ENCODE data around the gene TBC1D10A. TPM values are rescaled to one million over a fixed set of nuclear protein-coding genes. Genes with fewer than 3 reads are reported as not detected.

The TBC1D10A gene
- total RNA-seq, 2 experiments from 2014 or later: 28.9 to 29.0 TPM

GRCh38 chr22:30272781-30273601 is 53.8 kb downstream of the TBC1D10A start:
- ChIA-PET CTCF (interaction anchor here (1.3 to 1.4 kb wide), 2 partner anchors 9 to 15 kb away, joined by 7 to 8 read pairs; no protein-coding TSS in a partner anchor), POLR2A (no interaction called here)

GRCh38 chr22:30270832-30271231 is 55.9 kb downstream of the TBC1D10A start:
- CTCF ChIA-PET: interaction anchor here (1.4 to 4.2 kb wide), 2 partner anchors 17 to 163 kb away, joined by 3 to 37 read pairs; partner anchors contain the start of gene CASTOR1
- Mint-ChIP-seq H3K4me1 (ENCODE audit: low read depth) (peaks cover 31% of the 10 kb centered on the region), H3K9me3 (no peaks in the 10 kb centered on the region), H3K27ac (no peak overlapping the region), H3K36me3 (peaks cover 32% of the 10 kb centered on the region), H3K27me3 (no peaks in the 10 kb centered on the region), H3K4me3 (no peak overlapping the region)
- POLR2A ChIA-PET: no interaction called here
- intact Hi-C loops (cut with micrococcal nuclease): no loop called here
- DNase-seq: no peak

More at GRCh38 chr22:30272781-30273601, 53.8 kb downstream of the TBC1D10A start:
- H3K9me3 Mint-ChIP-seq: no peaks in the 10 kb centered on the region
- intact Hi-C loops (cut with micrococcal nuclease): no loop called here
- H3K4me1 Mint-ChIP-seq (ENCODE audit: low read depth): peaks cover 33% of the 10 kb centered on the region
- no peak overlapping the region for H3K4me3 Mint-ChIP-seq
- DNase-seq: no peak
- H3K27ac Mint-ChIP-seq: no peak overlapping the region
- peaks cover 18% of the 10 kb centered on the region for H3K36me3 Mint-ChIP-seq
- no peaks in the 10 kb centered on the region for H3K27me3 Mint-ChIP-seq

GRCh38 chr22:30268331-30268730 is 58.4 kb downstream of the TBC1D10A start:
- CTCF ChIA-PET: interaction anchor here (0.5 to 4.2 kb wide), 3 partner anchors 19 to 119 kb away, joined by 3 to 37 read pairs (median 5); partner anchors contain the start of genes CASTOR1 and RNF215
- Mint-ChIP-seq H3K27me3 (no peaks in the 10 kb centered on the region), H3K36me3 (peaks cover 48% of the 10 kb centered on the region), H3K9me3 (no peaks in the 10 kb centered on the region), H3K4me3 (peak overlapping the region; percentile 86), H3K27ac (peak overlapping the region; percentile 97), H3K4me1 (ENCODE audit: low read depth) (peaks cover 30% of the 10 kb centered on the region)
- POLR2A ChIA-PET: interaction anchor here (1.0 to 1.7 kb wide), 3 partner anchors 10 to 165 kb away, joined by 3 to 6 read pairs (median 5); no protein-coding TSS in a partner anchor
- intact Hi-C loops (cut with micrococcal nuclease): loop anchor here (10.0 kb wide), 1 partner anchor 504 kb away; the partner anchor contains the start of genes UQCR10 and ZMAT5
- no peak for DNase-seq

- H3K36me3 Mint-ChIP-seq: peaks cover 52% of the 10 kb centered on the region
- no peaks in the 10 kb centered on the region for H3K9me3 Mint-ChIP-seq
- peak overlapping the region; percentile 86 for H3K4me3 Mint-ChIP-seq
- ChIA-PET POLR2A (interaction anchor here (0.7 to 2.2 kb wide), 6 partner anchors 8 to 89 kb away, joined by 3 to 7 read pairs (median 5); partner anchors contain the start of genes CCDC157 and SF3A1), CTCF (interaction anchor here (0.5 to 4.2 kb wide), 8 partner anchors 15 to 162 kb away, joined by 3 to 37 read pairs (median 4); partner anchors contain the start of genes CASTOR1 and RNF215)
- H3K4me1 Mint-ChIP-seq (ENCODE audit: low read depth): peaks cover 36% of the 10 kb centered on the region
- H3K27me3 Mint-ChIP-seq: no peaks in the 10 kb centered on the region
- intact Hi-C loops (cut with micrococcal nuclease): loop anchor here (1.0 to 10.0 kb wide), 2 partner anchors 80 to 503 kb away; partner anchors contain the start of genes UQCR10 and ZMAT5
- H3K27ac Mint-ChIP-seq: peak overlapping the region; percentile 97
- peak; percentile 77 for DNase-seq
Measured at GRCh38 chr22:30267382-30268302, 59.1 kb downstream of the TBC1D10A start.

GRCh38 chr22:30266445-30267381 is 60.0 kb downstream of the TBC1D10A start, which contains the start of gene OSM:
Gene OSM (minus strand): TSS chr22:30266851. CDS start chr22:30266799, 52 bp downstream.
- H3K4me1 Mint-ChIP-seq (ENCODE audit: low read depth): peaks cover 44% of the 10 kb centered on the region
- peak; percentile 90 for DNase-seq
- ChIA-PET CTCF (interaction anchor here (1.0 to 7.9 kb wide), 7 partner anchors 16 to 161 kb away, joined by 4 to 154 read pairs (median 7); partner anchors contain the start of genes CASTOR1 and RNF215), POLR2A (interaction anchor here (0.7 to 2.2 kb wide), 6 partner anchors 9 to 158 kb away, joined by 3 to 7 read pairs (median 4); partner anchors contain the start of genes CCDC157 and SF3A1)
- no peaks in the 10 kb centered on the region for H3K9me3 Mint-ChIP-seq
- peak within 1 kb of the TSS; percentile 97 for H3K27ac Mint-ChIP-seq
- peak within 1 kb of the TSS; percentile 86 for H3K4me3 Mint-ChIP-seq
- intact Hi-C loops (cut with micrococcal nuclease): loop anchor here (1.0 to 10.0 kb wide), 4 partner anchors 20 to 502 kb away; partner anchors contain the start of genes LIF, UQCR10 and ZMAT5
- peaks cover 61% of the 10 kb centered on the region for H3K36me3 Mint-ChIP-seq
- H3K27me3 Mint-ChIP-seq: no peaks in the 10 kb centered on the region

GRCh38 chr22:30265823-30266444 is 60.8 kb downstream of the TBC1D10A start:
- H3K36me3 Mint-ChIP-seq: peaks cover 57% of the 10 kb centered on the region
- intact Hi-C loops (cut with micrococcal nuclease): loop anchor here (1.0 to 10.0 kb wide), 3 partner anchors 20 to 501 kb away; partner anchors contain the start of genes LIF, UQCR10 and ZMAT5
- CTCF ChIA-PET: interaction anchor here (1.8 to 7.9 kb wide), 3 partner anchors 21 to 159 kb away, joined by 7 to 154 read pairs (median 7); partner anchors contain the start of genes CASTOR1 and RNF215
- POLR2A ChIA-PET: interaction anchor here (1.0 to 2.2 kb wide), 3 partner anchors 22 to 159 kb away, joined by 4 to 7 read pairs (median 5); partner anchors contain the start of genes CCDC157 and SF3A1
- H3K9me3 Mint-ChIP-seq: no peaks in the 10 kb centered on the region
- peaks cover 44% of the 10 kb centered on the region for H3K4me1 Mint-ChIP-seq (ENCODE audit: low read depth)
- H3K27me3 Mint-ChIP-seq: no peaks in the 10 kb centered on the region
- peak; percentile 92 for DNase-seq
- peak overlapping the region; percentile 97 for H3K27ac Mint-ChIP-seq
- peak overlapping the region; percentile 86 for H3K4me3 Mint-ChIP-seq

GRCh38 chr22:30265131-30265720 is 61.5 kb downstream of the TBC1D10A start:
- ChIA-PET CTCF (interaction anchor here (1.2 to 7.9 kb wide), 6 partner anchors 11 to 158 kb away, joined by 3 to 154 read pairs (median 7); partner anchors contain the start of genes CASTOR1 and RNF215), POLR2A (interaction anchor here (1.0 to 1.4 kb wide), 3 partner anchors 96 to 160 kb away, joined by 3 to 4 read pairs (median 3); no protein-coding TSS in a partner anchor)
- Mint-ChIP-seq H3K36me3 (peaks cover 54% of the 10 kb centered on the region), H3K27ac (peak overlapping the region; percentile 97), H3K27me3 (no peaks in the 10 kb centered on the region), H3K4me3 (peak overlapping the region; percentile 86), H3K9me3 (no peaks in the 10 kb centered on the region), H3K4me1 (ENCODE audit: low read depth) (peaks cover 44% of the 10 kb centered on the region)
- intact Hi-C loops (cut with micrococcal nuclease): loop anchor here (10.0 kb wide), 1 partner anchor 500 kb away; the partner anchor contains the start of genes UQCR10 and ZMAT5
- no peak for DNase-seq

- H3K4me3 Mint-ChIP-seq: peak overlapping the region; percentile 86
- DNase-seq: no peak
- intact Hi-C loops (cut with micrococcal nuclease): loop anchor here (1.0 to 10.0 kb wide), 2 partner anchors 23 to 499 kb away; partner anchors contain the start of genes UQCR10 and ZMAT5
- H3K27me3 Mint-ChIP-seq: no peaks in the 10 kb centered on the region
- ChIA-PET CTCF (interaction anchor here (0.6 to 7.9 kb wide), 23 partner anchors 8 to 453 kb away, joined by 3 to 154 read pairs (median 5); partner anchors contain the start of genes CASTOR1 and LIF), POLR2A (interaction anchor here (1.0 to 1.4 kb wide), 4 partner anchors 20 to 158 kb away, joined by 3 to 4 read pairs (median 3); partner anchors contain the start of gene RNF215)
- H3K4me1 Mint-ChIP-seq (ENCODE audit: low read depth): peaks cover 42% of the 10 kb centered on the region
- H3K9me3 Mint-ChIP-seq: no peaks in the 10 kb centered on the region
- no peak overlapping the region for H3K27ac Mint-ChIP-seq
- peaks cover 49% of the 10 kb centered on the region for H3K36me3 Mint-ChIP-seq
Measured at GRCh38 chr22:30263883-30264282, 62.9 kb downstream of the TBC1D10A start.
